Spleen (tissue), 7 donors: ENCODE data around the gene CBL.

Source experiments
- CTCF ChIP-seq, 11 experiments: fragments of 200-600 bp in 7 of 11; fragments of 450-650 bp in 4 of 11; sonication (generic) in 4 of 11; IDR thresholded peaks in 8 of 11; conservative IDR thresholded peaks in 3 of 11; 1 replicate in 7 of 11; 2 replicates in 4 of 11; pipeline versions ENCODE4 v1.4.0 to v1.8.0; 2016 to 2021; ENCODE audit warnings: antibody characterized with exemption in 11 of 11, inconsistent platforms in 4 of 11, mild to moderate bottlenecking in 1 of 11
- POLR2AphosphoS5 ChIP-seq, 3 donors: sonication (generic); formaldehyde crosslinking; IDR thresholded peaks; one replicate each; pipeline ENCODE4 v1.5.1; 2017; ENCODE audit warnings: antibody characterized with exemption in 3 of 3
- donor health status: DM: no; HTN: no; CAD: no; lungs with moderate emphysema.
- donor health status: DM: no; HTN: no; CAD: no.
- donor health status: DM: no; HTN: no; CAD: no.

GRCh38 chr11:119192111-119192510 is 14.0 kb upstream of the CBL start:
- TF ChIP-seq POLR2AphosphoS5 (IDR thresholded peaks at IDR 0.05) (no peak), CTCF (IDR thresholded peaks at IDR 0.05 in 8 of 11, conservative IDR thresholded peaks at IDR 0.05 in 3 of 11) (no peak)
